T47D (cell line): ENCODE measurements around the gene ASB3.
"Not testable (repeated sequence)": the region's sequence is repeated elsewhere in the genome, so short reads cannot be mapped to it uniquely, and the experiment has no call there.

Experiments
- DNase-seq, 2 experiments: peaks; one replicate each; pipeline versions ENCODE4 v3.0.0 to v3.0.0-alpha.2; 2011 to 2012; ENCODE audit warnings: low read depth in 1 of 2, low spot score in 1 of 2
- JUND ChIP-seq: IDR thresholded peaks from 2 replicates; pipeline ENCODE4 v1.6.1; 2012; ENCODE audit warnings: low read depth
- in situ Hi-C: cut with HindIII; loops from 2 replicates; pipeline ENCODE4 v1.10.0; 2016; ENCODE audit warnings: low sequenced_read_pairs, low pct_unique_long_range_greater_than_20kb

The ASB3 gene, protein sequence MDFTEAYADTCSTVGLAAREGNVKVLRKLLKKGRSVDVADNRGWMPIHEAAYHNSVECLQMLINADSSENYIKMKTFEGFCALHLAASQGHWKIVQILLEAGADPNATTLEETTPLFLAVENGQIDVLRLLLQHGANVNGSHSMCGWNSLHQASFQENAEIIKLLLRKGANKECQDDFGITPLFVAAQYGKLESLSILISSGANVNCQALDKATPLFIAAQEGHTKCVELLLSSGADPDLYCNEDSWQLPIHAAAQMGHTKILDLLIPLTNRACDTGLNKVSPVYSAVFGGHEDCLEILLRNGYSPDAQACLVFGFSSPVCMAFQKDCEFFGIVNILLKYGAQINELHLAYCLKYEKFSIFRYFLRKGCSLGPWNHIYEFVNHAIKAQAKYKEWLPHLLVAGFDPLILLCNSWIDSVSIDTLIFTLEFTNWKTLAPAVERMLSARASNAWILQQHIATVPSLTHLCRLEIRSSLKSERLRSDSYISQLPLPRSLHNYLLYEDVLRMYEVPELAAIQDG

DNA sequence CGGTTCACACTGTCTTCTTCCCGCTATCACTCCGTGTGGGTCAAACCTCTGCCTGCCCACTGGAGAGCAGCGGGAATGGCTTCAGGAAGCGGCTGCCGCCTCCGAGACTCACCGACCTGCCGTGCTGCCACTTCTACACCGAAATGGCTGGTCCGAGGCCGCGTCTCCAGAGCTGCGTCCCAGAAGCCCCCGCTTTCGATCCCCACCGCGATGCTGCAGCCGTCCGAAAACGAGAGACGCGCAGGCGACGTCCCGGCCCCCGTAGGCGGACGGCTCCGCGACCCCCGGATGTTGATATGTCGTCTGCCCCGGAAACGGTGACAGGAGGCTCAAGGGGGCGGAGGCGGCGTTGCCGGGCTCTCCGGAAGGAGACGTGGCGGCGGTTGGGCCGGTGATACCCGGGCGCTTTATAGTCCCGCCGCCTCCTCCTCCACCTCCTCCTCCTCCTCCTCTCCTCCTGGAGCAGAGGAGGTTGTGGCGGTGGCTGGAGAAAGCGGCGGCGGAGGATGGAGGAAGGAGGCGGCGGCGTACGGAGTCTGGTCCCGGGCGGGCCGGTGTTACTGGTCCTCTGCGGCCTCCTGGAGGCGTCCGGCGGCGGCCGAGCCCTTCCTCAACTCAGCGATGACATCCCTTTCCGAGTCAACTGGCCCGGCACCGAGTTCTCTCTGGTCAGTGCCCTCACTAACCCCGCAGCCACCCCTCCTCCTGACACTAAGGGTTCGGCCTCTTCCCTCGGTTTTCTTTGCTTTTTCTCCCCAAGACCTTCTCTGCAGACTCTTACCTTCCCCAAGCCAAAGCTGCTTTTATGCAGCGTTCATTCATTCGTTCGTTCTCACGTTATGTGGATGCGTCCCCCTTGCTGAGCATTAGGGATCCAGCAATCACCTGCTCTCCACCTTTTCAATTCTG is at the start of gene ASB3, which contains the start of gene ERLEC1:
TSS of gene ASB3 (minus strand) at position 249 of the 909 bp plus-strand sequence. CDS start 21,381 bp downstream, outside the sequence.
TSS of gene ERLEC1 (plus strand) at position 340 of the 909 bp plus-strand sequence. CDS start at position 507, 167 bp downstream.
- no peak for TF ChIP-seq JUND
- in situ Hi-C loops = no loop called here
- DNase-seq = peak; percentile 49 to 73

DNA sequence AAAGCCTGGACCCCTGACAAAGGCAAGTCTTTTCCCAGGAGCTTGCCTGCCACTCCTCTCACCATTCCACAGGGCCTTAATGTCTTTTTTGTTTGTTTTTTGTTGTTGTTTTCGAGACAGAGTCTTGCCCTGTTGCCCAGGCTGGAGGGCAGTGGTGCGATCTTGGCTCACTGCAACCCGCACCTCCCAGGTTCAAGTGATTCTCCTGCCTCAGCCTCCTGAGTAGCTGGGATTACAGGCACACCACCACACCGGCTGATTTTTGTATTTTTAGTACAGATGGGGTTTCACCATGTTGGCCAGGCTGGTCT is 43.2 kb upstream of the ASB3 start:
- DNase-seq, in situ Hi-C loops: not testable (repeated sequence)

DNA sequence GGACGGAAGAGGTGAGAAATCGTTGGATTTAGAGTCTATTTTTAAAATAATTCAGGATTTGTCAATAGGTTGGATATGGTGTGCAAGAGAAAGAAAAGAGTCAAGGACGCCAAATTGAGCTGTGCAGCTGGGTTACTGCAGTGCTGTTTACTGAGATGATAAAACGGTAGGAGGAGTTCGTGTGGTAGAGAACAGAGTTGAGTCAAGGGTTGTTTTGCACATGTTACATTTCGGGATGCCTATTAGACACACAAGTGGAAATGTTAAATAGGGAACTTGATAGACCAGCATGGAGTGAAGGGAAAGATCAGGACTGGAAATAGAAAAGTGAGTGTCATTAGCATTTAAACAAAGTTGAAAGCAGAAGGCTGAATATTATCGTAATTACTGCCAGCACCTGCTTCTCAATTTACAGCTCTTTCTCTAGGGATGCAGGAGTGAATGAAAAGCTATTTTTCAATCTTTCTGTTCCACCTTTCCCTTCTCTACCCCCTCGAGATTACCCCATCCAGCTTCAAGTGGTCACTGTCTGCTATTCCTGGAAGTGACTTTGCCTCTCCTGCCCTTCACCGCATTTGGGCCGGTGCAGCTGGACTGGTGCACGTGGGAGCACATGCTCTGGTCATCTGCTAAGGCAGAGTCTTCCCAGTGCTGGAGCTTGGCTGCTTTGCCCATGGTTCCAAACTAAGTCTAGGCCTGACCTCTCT is 42.7 kb upstream of the ASB3 start:
- DNase-seq = no peak
- in situ Hi-C loops = no loop called here
- no peak for TF ChIP-seq JUND

DNA sequence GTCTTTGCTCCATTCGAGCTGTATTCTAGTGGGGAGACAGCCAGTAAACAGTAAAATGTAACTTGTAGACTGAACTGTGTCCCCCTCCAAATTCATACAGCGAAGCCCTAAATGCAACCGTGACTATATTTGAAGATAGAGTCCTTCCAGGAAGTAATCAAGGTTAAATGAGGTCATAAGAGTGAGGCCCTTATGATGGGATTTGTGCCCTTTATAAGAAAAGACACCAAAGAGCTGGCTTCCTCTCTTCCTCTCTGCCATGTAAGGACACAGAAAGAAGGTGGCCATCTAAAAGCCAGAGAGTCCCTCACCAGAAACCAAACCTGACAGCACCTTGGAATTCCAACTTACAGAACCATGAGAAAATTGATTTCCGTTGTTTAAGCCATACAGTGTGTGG is 41.6 kb upstream of the ASB3 start:
- DNase-seq = no peak
- TF ChIP-seq JUND = no peak
- in situ Hi-C loops = no loop called here

DNA sequence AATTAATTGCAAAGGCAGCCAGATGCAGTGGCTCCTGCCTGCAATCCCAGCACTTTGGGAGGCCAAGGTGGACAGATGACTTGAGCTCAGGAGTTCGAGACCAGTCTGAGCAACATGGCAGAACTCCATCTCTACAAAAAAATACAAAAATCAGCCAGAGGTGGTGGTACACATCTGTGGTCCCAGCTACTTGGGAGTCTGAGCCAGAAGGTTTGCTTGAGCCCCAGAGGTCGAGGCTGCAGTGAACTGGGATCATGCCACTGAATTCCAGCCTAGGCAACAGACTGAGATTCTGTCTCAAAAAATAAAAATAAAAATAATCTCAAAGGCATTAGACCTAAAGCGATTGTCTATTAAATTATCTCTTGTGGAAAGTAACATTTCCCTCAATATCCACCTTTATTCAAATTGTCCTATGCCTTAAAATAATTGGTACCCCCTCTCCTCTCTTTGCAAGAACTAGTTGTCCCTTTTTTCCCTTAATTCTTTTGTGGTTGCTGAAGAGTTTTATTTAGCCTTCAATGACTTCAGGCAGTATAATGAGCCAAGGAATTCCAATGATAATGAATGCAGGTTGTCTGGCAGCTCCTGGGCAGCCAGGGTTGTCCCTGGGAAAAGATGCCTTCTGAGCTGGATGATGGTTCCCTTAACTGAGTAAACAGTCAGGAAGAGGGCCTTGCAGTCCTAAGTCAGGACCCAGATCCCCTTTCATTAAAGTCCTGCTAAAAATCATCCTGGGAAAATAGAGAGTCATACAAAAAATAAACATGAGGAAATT is 40.8 kb upstream of the ASB3 start:
- no peak for TF ChIP-seq JUND
- no peak for DNase-seq
- in situ Hi-C loops = no loop called here

DNA sequence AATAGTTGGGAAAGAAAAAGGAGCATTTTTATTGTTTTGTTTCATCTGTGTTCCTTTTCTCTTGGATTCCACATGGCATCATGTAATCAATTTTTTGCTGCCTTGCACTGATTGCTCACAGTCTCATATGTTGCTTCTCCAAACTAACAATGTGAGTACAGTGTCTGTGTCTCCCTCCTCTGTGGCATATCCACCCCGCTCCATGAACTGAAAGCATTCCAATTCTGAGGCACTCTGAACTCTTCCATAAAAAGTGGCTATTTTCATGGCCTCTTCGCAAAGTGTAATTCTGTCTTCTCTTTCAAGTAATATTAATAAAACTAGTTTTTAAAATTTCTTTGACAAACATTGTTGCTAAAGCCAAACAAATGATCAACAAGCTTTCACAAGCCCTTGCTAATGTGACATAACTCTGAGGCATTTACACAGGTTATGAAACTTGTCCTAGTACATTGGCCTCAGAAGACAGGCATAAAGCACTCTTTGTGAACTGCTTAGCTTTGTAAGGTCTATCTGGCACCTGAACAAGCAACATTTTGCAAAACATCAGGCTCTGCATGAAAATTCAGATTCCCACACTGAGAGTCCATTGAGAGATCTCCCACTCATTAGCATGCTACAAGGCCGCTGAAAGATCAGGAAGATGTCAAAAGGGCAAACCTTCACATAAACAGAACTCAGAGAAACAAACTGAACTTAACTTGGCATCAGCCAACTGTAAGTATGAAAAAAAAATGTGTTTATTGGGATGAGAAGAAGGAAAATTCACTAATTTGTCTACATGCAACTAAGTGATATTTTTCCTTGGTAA is 40.0 kb upstream of the ASB3 start:
- DNase-seq = no peak
- no peak for TF ChIP-seq JUND
- in situ Hi-C loops = no loop called here

DNA sequence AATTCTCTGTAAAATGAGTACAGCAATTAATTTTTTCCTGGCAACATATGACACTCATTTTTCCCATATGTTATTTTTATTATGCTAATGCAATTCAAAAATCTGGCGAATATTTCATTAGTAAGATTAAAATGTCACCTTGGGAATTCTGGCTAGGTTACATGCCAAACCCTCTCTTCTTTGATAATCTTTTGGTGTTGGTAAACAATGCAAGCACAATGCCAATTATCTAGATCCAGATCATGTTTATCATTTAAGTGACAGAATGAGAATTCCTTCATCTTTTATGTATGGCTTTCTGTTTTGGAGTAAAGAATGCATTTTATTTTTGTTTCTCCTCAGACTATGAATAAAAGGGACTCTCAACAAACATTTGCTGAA is 39.3 kb upstream of the ASB3 start:
- DNase-seq = no peak
- in situ Hi-C loops = no loop called here
- no peak for TF ChIP-seq JUND

DNA sequence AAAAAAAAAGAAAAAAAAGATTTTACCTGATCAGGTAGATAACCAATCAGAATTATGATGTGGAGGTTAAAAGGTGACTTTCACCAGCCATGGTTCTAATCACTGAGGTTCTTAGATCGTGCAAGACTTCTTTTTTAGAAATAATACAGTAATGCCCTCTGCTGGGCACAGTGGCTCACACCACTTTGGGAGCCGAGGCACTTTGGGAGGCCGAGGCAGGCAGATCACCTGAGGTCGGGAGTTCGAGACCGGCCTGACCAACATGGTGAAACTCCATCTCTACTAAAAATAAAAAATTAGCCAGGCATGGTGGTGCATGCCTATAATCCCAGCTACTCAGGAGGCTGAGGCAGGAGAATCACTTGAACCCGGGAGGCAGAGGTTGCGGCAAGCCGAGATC is 36.9 kb upstream of the ASB3 start:
- in situ Hi-C loops = not testable (repeated sequence)
- DNase-seq = peak in 1 of 2 experiments; percentile 23

DNA sequence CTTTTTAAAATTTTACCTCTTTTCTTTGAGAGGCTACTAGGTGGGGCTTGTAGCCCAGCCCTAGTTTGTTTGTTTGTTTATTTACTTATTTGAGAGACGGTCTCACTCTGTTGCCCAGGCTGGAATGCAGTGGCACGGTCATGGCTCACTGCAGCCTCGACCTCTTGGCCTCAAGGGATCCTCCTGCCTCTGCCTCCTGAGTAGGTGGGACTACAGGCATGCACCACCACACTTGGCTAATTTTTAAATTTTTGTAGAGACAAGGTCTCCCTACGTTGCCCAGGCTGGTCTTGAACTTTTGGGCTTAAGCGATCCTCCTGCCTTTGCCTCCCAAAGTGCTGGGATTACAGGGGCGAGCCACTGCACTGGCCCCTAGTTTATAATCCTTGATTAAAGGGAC is 35.1 kb upstream of the ASB3 start:
- in situ Hi-C loops = no loop called here

DNA sequence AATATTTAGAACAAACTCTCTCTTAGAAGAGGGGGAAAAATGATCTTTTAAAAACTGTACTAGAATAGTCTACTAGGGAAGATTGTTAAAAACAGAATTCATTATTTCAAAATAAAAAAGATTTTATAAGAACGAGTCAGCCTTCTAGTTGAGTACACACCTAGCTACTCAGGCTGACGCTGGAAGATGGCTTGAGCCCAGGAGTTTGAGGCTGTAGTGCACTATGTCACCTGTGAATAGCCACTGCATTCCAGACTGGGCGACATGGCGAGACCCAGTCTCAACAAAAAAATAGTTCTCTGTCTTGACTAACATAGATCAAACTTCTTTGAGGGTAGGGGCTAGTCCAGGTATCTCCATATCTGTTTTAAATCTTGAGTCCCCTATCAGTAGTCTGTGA is 34.0 kb upstream of the ASB3 start:
- in situ Hi-C loops = no loop called here
- no peak for TF ChIP-seq JUND

More for the DNA sequence above, 35.1 kb upstream of the ASB3 start:
- DNase-seq = no peak
- no peak for TF ChIP-seq JUND

DNA sequence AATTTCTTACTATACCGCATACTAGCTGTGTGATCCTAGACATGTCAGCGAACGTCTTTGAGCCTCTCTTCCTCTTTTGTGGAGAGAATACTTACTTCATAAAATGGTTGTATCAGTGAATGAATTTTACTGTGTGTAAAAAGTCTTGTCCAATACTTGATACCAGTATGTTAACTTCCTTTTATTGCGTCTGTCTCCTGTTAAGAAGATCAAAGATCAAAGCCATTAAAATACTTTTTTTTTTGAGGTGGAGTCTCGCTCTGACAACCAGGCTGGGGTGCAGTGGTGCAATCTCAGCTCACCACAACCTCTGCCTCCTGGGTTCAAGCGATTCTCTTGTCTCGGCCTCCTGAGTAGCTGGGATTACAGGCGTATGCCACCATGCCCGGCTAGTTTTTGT is 33.3 kb upstream of the ASB3 start:
- TF ChIP-seq JUND = no peak
- in situ Hi-C loops = no loop called here
- DNase-seq = no peak

More for the DNA sequence above, 34.0 kb upstream of the ASB3 start:
- DNase-seq = no peak
